22Rv1 (cell line): ENCODE data around the gene CDH16.

Experiments used
- CTCF ChIP-seq: fragments of 450-650 bp; IDR thresholded peaks from 2 replicates; pipeline ENCODE4 v1.5.1; 2017; ENCODE audit warnings: mild to moderate bottlenecking
- ZFX ChIP-seq: fragments of 450-650 bp; IDR thresholded peaks from 2 replicates; pipeline ENCODE4 v1.6.1; 2017; ENCODE audit warnings: antibody characterized with exemption, borderline replicate concordance

DNA sequence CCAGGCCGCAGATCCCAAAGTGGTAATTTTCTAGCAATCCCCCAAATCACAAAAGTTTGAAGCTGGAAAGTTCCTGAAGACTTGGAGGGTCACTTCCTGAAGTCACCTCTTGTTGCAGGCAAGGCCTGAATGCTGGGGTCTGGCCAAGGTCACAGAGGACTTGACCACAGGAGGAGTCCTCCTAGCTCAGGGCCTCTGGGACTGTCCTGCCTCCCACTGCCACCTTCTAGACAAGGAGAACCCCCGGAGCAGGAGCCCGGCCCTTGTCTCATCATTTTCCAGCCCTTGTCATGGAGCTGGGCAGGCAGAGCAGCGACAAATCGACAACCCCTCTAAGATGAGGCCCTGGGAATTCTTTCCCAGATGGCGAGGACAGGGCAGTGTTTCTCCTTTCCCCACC, 330 bp downstream of the CDH16 start:
- TF ChIP-seq CTCF: no peak
- no peak for TF ChIP-seq ZFX
